Neutrophil (primary cell): ENCODE data around the gene FKBP14.

ENCODE experiments used
- H3K27ac ChIP-seq: fragments of 200-600 bp; sonication (generic); 2 replicates; pipeline ENCODE4 v1.5.1; 2016; ENCODE audit warnings: mild to moderate bottlenecking, moderate library complexity
- H3K27me3 ChIP-seq: fragments of 200-600 bp; sonication (generic); 2 replicates; pipeline ENCODE4 v1.6.0; 2016; ENCODE audit warnings: mild to moderate bottlenecking
- H3K36me3 ChIP-seq: fragments of 200-600 bp; sonication (generic); 2 replicates; pipeline ENCODE4 v1.5.1; 2017
- H3K4me1 ChIP-seq, 2 experiments: fragments of 200-600 bp in 1 of 2; sonication (generic) in 1 of 2; 1 replicate in 1 of 2; 2 replicates in 1 of 2; pipeline versions ENCODE4 v1.5.1 to v1.6.1; 2013 to 2016; ENCODE audit warnings: low read depth in 1 of 2, low read length in 1 of 2, mild to moderate bottlenecking in 1 of 2, moderate library complexity in 1 of 2; ENCODE audit not compliant: control insufficient read depth in 1 of 2, insufficient read depth in 1 of 2
- H3K4me3 ChIP-seq, 2 experiments: fragments of 200-600 bp in 1 of 2; sonication (generic) in 1 of 2; 1 replicate in 1 of 2; 2 replicates in 1 of 2; pipeline ENCODE4 v1.5.1; 2013 to 2016; ENCODE audit warnings: low read depth in 1 of 2, low read length in 1 of 2, mild to moderate bottlenecking in 1 of 2, moderate library complexity in 1 of 2
- H3K9me3 ChIP-seq: fragments of 200-600 bp; sonication (generic); 2 replicates; pipeline ENCODE4 v1.5.1; 2016
- CTCF ChIP-seq: fragments of 200-600 bp; sonication (generic); IDR thresholded peaks from 2 replicates; pipeline ENCODE4 v1.5.1; 2016; ENCODE audit warnings: antibody characterized with exemption

The FKBP14 gene

GRCh38 chr7:30026229-30027064 lies at the start of gene FKBP14:
Gene FKBP14 (minus strand): TSS chr7:30026702. CDS start chr7:30026508, 194 bp downstream.
- H3K4me1 ChIP-seq, result peaks cover 25 to 31% of the 10 kb centered on the region in 2 experiments
- peak; percentile 29 for TF ChIP-seq CTCF
- H3K9me3 ChIP-seq, result no peaks in the 10 kb centered on the region
- H3K27me3 ChIP-seq, result peaks cover 23% of the 10 kb centered on the region
- H3K36me3 ChIP-seq, result no peaks in the 10 kb centered on the region
- peak within 1 kb of the TSS; percentile 73 for H3K27ac ChIP-seq
- H3K4me3 ChIP-seq, result peak within 1 kb of the TSS; percentile 82 to 93

- no peak overlapping the region for H3K27ac ChIP-seq
- no peaks in the 10 kb centered on the region for H3K27me3 ChIP-seq
- H3K9me3 ChIP-seq, result no peaks in the 10 kb centered on the region
- no peaks in the 10 kb centered on the region for H3K4me1 ChIP-seq
- no peaks in the 10 kb centered on the region for H3K36me3 ChIP-seq
- no peak for TF ChIP-seq CTCF
- no peak overlapping the region for H3K4me3 ChIP-seq
Measured at GRCh38 chr7:30074422-30075030, 48.0 kb upstream of the FKBP14 start.

- TF ChIP-seq CTCF, result no peak
- Histone ChIP-seq H3K36me3 (no peaks in the 10 kb centered on the region), H3K4me3 (no peak overlapping the region), H3K27ac (no peak overlapping the region), H3K27me3 (no peaks in the 10 kb centered on the region), H3K4me1 (no peaks in the 10 kb centered on the region), H3K9me3 (no peaks in the 10 kb centered on the region)
Measured at GRCh38 chr7:30072735-30073134, 46.2 kb upstream of the FKBP14 start.

- no peak overlapping the region for H3K4me3 ChIP-seq
- no peaks in the 10 kb centered on the region for H3K9me3 ChIP-seq
- no peak overlapping the region for H3K27ac ChIP-seq
- no peaks in the 10 kb centered on the region for H3K27me3 ChIP-seq
- no peaks in the 10 kb centered on the region for H3K4me1 ChIP-seq
- no peak for TF ChIP-seq CTCF
- H3K36me3 ChIP-seq, result no peaks in the 10 kb centered on the region
Measured at GRCh38 chr7:30070052-30070451, 43.5 kb upstream of the FKBP14 start.

GRCh38 chr7:30069096-30069867 lies 42.8 kb upstream of the FKBP14 start:
- H3K4me3 ChIP-seq, result no peak overlapping the region
- no peak for TF ChIP-seq CTCF
- H3K4me1 ChIP-seq, result no peaks in the 10 kb centered on the region
- no peaks in the 10 kb centered on the region for H3K9me3 ChIP-seq
- no peaks in the 10 kb centered on the region for H3K36me3 ChIP-seq
- H3K27me3 ChIP-seq, result no peaks in the 10 kb centered on the region
- H3K27ac ChIP-seq, result no peak overlapping the region
